OCI-LY3 (cell line): ENCODE results near the gene ZNF304.

Experiments
- EZH2phosphoT487 ChIP-seq: fragments of 200-600 bp; shearing (Covaris generic); IDR thresholded peaks from 2 replicates; pipeline ENCODE4 v1.6.1; 2018; ENCODE audit warnings: antibody characterized with exemption, mixed run types, low read depth
- TF ChIP-seq, protein P1 (sequence below): fragments of 200-600, 300-600 bp; sonication (generic); IDR thresholded peaks from 2 replicates; pipeline ENCODE4 v1.5.1; 2014; ENCODE audit warnings: antibody characterized with exemption, low read length, low read depth

DNA sequence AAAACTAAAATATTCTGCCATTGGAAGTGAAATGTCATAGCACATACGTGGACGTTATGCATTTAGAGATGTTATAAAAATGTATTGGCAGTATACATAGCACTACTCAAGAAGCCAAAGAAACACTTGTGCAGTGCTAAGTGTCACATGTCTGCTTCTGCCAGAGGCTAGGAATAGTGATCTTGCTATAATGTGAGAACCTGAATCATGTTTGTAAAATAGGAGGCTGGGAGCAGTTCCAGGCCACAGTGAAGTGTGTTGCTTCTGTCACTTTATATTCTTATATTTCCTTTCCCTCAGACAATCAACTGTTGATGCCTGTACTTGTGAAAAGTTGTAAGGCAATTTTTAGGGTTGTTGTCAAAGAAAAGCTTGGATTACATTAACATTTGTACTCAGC, 15.7 kb downstream of the ZNF304 start:
- TF ChIP-seq, protein P1, sequence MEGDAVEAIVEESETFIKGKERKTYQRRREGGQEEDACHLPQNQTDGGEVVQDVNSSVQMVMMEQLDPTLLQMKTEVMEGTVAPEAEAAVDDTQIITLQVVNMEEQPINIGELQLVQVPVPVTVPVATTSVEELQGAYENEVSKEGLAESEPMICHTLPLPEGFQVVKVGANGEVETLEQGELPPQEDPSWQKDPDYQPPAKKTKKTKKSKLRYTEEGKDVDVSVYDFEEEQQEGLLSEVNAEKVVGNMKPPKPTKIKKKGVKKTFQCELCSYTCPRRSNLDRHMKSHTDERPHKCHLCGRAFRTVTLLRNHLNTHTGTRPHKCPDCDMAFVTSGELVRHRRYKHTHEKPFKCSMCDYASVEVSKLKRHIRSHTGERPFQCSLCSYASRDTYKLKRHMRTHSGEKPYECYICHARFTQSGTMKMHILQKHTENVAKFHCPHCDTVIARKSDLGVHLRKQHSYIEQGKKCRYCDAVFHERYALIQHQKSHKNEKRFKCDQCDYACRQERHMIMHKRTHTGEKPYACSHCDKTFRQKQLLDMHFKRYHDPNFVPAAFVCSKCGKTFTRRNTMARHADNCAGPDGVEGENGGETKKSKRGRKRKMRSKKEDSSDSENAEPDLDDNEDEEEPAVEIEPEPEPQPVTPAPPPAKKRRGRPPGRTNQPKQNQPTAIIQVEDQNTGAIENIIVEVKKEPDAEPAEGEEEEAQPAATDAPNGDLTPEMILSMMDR, result no peak
- no peak for TF ChIP-seq EZH2phosphoT487
